GM18868 (cell line): ENCODE results near the gene RPS10.

Experiments used
- ATAC-seq: cut with Tn5 transposase; IDR thresholded peaks from one replicate; pipeline ENCODE4 v1.9.1; 2021; ENCODE audit warnings: mild to moderate bottlenecking, moderate library complexity; ENCODE audit not compliant: unreplicated experiment

Gene RPS10

DNA sequence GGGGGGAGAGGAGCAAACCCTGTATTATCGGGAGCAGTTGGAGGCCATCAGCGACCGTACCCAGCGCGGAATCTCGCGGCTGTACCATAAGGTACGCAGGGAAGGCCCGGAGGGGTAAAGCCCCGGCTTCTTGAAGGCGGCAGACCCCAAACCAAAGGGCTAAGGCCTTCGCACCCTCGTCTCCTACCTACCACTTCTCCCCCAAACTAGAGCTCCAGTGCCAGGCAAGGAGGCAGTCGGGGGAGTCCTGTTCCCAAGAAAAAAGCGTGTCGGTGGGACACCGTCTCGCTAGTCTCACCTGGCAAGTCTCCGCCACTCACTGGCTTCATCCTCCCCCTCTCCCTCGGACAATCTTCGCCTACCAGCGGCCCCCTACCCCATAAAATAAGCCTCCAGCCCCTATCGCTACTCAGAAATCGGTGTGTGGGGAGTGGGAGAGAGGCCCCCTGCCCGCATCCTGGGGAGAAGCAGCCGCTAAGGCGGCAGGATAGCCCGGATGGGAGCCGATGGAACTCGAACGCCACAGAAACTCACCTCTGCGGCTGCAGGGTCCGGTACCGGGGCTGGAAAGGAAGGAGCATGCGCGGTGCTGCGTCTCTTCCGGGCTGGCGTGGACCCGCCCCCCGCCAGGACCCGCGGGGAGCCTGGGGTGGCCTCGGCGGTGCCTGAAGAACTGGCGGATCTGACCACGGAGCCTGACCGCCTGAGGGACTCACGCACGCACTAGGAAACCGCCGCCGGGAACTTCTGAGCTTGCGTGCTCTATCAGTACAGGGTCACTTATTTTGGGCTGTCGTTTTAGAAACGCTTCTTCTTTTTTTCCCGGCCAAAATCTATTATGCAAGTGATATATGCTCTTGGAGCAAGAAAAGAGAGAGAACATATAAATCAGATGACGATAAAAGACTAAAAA lies at the start of gene RPS10:
TSS of gene RPS10 (minus strand) at position 572 of the 913 bp plus-strand sequence. CDS start 848 bp downstream, outside the sequence.
- ATAC-seq: peak; percentile 67

DNA sequence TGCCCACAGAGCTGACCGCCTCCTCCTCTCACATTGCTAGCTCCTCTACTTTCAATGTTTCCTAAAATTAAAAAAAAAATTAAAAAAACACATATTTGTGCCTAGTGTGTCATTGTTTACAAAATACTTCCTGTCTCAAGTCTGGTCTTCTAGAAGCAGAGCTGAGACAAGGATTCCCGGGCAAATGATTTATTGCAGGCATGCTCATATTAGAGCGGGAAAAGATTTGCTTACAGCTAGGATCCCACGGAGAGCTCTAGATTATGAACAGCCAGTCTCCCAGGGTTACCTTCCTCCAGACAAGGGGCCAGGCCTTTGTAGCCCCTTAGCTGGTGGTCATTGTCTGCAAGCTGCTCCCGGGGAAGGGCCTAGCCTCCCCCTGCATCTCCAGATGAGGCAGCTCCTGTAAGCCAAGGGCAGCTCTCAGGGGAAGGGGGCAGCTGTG lies 49.4 kb upstream of the RPS10 start:
- no peak for ATAC-seq

DNA sequence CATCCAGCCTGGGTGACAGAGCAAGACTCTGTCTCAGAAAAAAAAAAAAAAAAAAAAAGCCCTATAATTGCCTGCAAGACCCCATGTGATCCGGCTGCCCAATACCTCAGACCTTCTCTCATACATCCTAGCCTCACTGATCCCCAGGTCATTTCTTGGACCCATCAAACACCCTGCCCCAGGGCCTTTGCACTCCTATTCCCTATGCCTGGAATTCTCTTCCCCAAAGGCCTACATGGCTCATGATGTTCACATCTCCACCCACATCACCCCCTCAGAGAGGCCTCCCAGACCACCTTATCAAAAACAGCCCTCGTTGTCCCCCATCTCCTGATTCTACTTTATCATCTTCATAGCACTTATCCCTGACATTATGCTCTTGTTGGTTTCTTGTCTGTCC lies 48.9 kb upstream of the RPS10 start:
- no peak for ATAC-seq

DNA sequence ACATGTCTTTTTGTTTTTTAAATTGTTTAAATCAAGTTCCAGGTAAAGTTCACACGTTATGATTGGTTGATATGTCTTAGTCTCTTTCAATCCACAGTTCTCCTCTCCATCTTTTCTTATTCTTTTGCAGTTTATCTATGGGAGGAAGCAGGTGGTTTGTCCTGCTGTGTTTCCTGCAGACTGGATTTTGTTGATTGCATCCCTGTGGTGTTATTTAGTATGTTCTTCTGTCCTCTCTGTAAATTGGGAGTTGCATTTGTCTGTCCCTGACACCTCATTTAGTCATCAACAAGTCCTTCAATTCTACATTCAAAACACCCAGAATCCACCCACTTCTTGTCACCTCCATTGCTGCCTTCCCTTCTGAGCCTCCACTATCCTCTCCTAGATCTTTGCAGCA lies 48.1 kb upstream of the RPS10 start:
- ATAC-seq: no peak

GRCh38 chr6:34472425-34472824 lies 46.6 kb upstream of the RPS10 start:
- ATAC-seq: no peak

- no peak for ATAC-seq
Measured at GRCh38 chr6:34469499-34469898, 43.6 kb upstream of the RPS10 start.

- peak; percentile 76 for ATAC-seq
Measured at GRCh38 chr6:34468378-34468892, 42.6 kb upstream of the RPS10 start.

DNA sequence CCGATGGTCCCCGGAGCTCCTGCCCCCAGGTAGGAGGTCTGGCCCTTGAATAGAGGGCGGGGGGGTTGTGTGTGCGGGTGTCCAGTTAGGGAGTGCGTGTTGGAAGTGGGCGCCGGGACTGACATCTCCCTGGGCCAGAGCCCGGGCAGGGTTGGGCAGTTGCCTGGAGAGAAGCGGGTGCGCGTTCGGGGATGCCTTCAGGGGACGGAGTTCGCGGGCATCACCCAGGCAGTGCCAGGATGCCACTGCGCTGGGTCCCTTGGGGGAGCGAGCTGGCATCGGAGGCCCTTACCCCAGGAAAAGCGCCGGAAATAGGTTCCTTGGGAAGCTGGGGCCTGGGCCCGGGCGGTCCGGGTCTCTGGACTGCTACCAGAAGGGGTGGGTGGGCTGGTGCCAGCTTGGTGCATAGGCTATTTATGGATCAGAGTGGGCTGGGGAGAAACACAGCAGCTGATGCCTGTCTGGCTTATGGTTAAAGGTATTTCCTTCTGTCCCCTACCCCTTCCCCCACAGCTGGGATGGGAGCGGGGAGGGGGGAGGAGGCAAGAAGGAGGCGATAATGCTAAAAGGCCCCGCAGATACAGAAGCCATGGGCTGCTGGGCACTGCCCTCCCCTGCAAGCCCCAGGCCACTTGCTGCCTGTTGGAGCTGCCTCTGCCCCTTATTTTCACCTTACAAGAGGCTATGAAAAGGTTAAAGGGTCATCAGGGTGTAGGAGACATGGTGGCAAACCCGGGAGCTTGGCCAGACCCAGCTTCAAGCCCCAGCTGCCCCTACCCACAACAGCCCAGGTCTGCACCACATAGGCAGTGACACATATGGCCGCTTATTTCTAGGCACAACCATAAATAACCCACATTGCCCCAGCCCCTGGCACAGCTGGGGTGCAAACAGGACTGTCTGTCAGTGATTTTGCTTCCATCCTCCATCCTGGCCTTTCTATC lies 40.6 kb upstream of the RPS10 start:
- no peak for ATAC-seq

GRCh38 chr6:34465531-34466241 lies 39.8 kb upstream of the RPS10 start, which contains the start of gene PACSIN1:
Gene PACSIN1, plus strand, starts transcription at chr6:34466076. Its CDS starts 60,230 bp downstream, at chr6:34526306.
- no peak for ATAC-seq

- no peak for ATAC-seq
Measured at GRCh38 chr6:34463849-34464248, 38.0 kb upstream of the RPS10 start.

GRCh38 chr6:34463299-34463698 lies 37.4 kb upstream of the RPS10 start:
- ATAC-seq: no peak

DNA sequence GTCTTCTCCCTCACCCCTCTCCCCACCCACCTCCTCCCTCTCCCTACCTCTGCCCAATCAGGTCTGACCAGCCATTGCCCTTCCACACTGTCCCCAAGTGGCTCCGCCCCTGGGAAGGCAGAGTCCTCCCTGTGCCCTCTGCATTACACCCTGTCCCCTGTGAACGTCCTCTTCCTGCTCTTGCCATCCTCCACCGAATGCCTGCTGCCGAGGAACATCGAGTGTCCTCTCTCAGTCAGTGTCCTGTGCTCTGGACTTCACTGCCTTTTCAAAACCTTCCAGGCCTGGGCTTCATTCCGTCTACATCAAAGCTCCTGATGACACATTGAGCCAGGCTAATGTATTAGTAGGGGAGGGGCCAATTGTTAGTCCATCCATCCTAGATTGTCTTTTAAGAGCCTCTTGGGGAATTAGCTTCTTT lies 36.7 kb upstream of the RPS10 start:
- no peak for ATAC-seq

DNA sequence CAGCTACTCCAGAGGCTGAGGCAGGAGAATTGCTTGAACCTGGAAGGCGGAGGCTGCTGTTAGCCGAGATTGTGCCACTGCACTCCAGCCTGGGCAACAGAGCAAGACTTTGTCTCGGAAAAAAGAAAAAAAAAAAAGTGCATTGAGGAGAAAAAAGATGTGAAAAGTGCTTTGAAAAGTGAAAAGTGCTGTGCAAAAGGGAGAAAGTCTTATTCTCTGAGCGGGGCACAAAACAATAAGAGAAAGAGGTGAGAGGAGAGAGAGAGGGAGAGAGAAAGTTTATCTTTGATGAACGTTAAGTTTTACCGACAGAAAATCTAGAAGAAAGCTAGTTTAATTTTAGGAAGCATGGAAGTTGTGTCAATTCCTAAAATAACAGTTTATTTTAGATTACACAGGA lies 36.1 kb upstream of the RPS10 start:
- no peak for ATAC-seq

GRCh38 chr6:34460796-34461507 lies 35.1 kb upstream of the RPS10 start:
- ATAC-seq: no peak

DNA sequence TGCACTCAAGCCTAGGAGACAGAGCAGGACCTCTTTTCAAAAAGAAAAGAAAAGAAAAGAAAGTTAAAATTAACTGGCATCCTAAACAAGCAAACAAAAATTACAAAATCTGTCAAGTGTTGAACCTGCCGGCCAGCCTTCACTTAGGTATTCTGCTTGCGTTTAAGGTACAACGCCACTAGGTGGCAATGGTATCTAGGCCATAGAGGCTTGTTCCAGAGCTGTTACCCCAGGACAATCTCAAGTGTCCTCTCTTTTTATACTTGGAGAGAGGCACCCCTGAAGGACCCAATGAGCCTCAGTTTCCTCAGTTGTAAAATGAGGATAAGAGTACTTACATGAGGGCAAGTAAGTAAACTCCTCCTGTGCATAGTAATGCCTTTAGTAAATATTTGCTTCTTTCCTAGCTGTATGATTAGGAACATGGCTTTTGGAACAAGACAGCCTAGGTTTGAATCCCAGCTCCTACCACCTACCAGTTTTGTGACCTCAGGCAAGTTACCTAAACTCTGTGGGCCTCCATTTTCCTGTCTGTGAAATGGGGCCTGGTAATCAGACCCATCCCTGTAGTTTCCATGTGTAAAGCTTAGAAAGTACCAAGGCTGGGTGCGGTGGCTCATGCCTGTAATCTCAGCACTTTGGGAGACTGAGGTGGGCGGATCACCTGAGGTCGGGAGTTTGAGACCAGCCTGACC lies 34.2 kb upstream of the RPS10 start:
- no peak for ATAC-seq

DNA sequence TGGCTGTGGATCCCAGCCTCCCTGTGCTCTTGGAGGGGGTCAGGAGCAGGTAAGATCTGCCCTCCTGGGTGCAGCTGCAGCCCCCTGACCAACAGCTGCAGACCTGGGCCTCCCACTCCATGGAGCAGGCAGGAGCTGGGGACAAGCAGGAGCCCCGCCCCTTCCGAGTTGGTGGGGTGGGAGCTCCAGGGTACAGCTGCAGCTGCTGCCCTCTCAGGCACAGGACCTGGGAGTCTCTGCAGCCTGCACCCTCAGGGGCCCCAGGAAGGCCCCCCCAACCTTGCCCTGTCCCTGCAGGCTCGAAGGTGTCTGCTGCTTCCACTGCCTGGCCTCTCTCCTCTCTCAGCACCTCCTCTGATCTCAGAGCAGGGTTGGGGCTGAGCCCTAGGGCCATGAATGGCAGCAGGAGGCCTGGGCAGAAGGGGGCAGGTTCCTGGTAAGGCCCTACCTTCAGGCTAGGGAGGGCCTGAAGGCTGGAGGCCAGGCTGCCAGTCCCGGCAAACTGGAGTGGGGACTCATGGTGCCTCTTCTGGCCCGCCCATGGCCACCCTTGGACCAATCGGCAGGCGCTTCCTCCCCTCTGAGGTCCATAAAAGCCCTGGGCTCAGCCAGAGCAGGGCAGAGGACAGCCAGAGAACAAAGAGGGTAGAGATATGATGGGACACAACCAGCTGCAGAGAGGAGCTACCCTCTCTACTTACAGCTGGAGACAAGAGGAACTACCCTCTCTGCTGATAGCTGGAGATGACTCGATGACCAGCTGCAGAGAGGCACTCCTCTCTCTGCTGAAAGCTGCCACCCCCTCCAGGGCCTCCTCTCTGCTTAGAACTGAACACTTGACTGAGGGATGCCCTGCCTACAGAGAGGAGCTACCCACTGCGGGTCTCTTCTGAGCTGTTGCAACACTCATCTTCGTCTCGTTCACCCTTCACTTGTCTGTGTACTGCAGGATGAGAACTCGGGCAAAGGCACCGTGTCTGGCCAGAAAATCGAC lies 32.2 kb upstream of the RPS10 start:
- ATAC-seq: no peak

DNA sequence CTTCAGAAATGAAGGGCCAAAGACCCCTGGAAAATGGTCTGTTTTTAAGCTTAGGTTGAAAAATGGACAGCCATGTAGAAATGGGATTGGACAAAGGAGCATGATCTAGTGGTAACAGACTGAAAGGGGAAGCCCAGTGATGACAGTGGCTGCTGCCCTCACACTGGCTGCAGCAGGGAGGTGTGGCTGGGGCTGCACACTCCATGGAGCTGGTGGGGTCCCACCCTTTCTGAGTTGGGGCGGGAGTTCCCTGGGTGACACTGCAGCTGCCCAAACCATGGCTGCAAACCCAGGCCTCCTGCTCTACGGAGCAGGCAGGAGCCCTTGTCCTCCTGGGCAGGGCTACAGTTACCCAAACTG lies 31.5 kb upstream of the RPS10 start:
- ATAC-seq: peak; percentile 49

DNA sequence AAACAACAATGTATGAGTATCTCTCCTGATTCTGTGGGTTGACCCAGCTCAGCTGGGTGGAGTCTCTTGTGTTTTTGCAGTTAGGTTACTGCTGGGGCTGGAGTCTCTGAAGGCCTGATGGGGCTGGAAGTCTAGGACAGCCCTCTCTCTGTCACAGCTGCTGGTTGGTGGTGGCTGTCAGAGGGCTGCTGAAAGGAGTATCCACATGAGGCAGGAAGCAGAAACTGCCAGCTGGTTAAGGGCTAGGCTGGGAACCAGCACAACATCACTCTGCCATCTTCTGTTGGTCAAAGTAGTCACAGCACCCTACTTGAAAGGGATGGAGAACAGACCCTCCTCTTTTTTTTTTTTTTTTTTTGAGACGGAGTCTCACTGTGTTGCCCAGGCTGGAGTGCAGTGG lies 30.0 kb upstream of the RPS10 start:
- no peak for ATAC-seq
